A549 (cell line): Measurements from ENCODE around the gene RHEB. TPM values are rescaled to one million over a fixed set of nuclear protein-coding genes. Genes with fewer than 3 reads are reported as not detected.

Source experiments
- ATAC-seq, 2 experiments: fragments of 200-7000 bp in 1 of 2; fragments of >200 bp in 1 of 2; cut with Nextera tagmentation in 1 of 2; cut with Tn5 transposase in 1 of 2; 3 replicates each; pipeline versions ENCODE4 v1.8.0 to v1.9.1; 2018 to 2020; ENCODE audit warnings: mild to moderate bottlenecking in 1 of 2, moderate library complexity in 1 of 2
- CTCF ChIA-PET: fragments of 300-600 bp; sonication (Branson Sonifier 250); formaldehyde crosslinking; extraction: SDS; loops from one replicate; lab custom pipeline; 2021; ENCODE audit warnings: antibody characterized with exemption, inconsistent platforms; lab: Yijun Ruan, JAX
- POLR2A ChIA-PET: fragments of 350-600 bp; formaldehyde crosslinking; extraction: SDS; loops from one replicate; lab custom pipeline; 2021; ENCODE audit warnings: antibody characterized with exemption, inconsistent platforms; lab: Yijun Ruan, JAX
- DNase-seq, 2 experiments: peaks; one replicate each; pipeline versions ENCODE4 v3.0.0 to v3.0.0-alpha.2; 2011 to 2016; ENCODE audit warnings: low read depth in 1 of 2, low spot score in 1 of 2
- FAIRE-seq: peaks from 2 replicates; lab custom pipeline; 2011; peaks lifted over from hg19 to GRCh38; lab: Jason Lieb, UNC
- H3K27ac ChIP-seq, 2 experiments: fragments of >200 bp; sonication (Bioruptor Twin); formaldehyde crosslinking; 3 replicates each; pipeline ENCODE4 v1.5.1; 2016 to 2017
- H3K4me1 ChIP-seq: fragments of >200 bp; sonication (Bioruptor Twin); formaldehyde crosslinking; 3 replicates; pipeline ENCODE4 v1.6.1; 2016
- H3K4me2 ChIP-seq: fragments of >200 bp; sonication (Bioruptor Twin); formaldehyde crosslinking; 3 replicates; pipeline ENCODE4 v1.6.1; 2016
- H3K4me3 ChIP-seq: fragments of >200 bp; sonication (Bioruptor Twin); formaldehyde crosslinking; 3 replicates; pipeline ENCODE4 v1.5.1; 2016
- H3K9me3 ChIP-seq: fragments of >200 bp; sonication (Bioruptor Twin); formaldehyde crosslinking; 3 replicates; pipeline ENCODE4 v1.6.1; 2016
- CBX8 ChIP-seq: fragments of 200-600 bp; sonication (generic); IDR thresholded peaks from 2 replicates; pipeline ENCODE4 v1.6.1; 2016
- CHD4 ChIP-seq: fragments of 200-600 bp; sonication (generic); IDR thresholded peaks from 2 replicates; pipeline ENCODE4 v1.6.1; 2016; ENCODE audit warnings: antibody characterized with exemption, mild to moderate bottlenecking, borderline replicate concordance
- EHF ChIP-seq: fragments of 250-450 bp; sonication (Bioruptor Pico); IDR thresholded peaks from 2 replicates; pipeline ENCODE4 v1.5.0; 2020; ENCODE audit warnings: mild to moderate bottlenecking
- ESRRA ChIP-seq: fragments of 150-350 bp; IDR thresholded peaks from 2 replicates; pipeline ENCODE4 v1.6.1; 2014; ENCODE audit warnings: mild to moderate bottlenecking, low read length, borderline replicate concordance
- FOXS1 ChIP-seq: fragments of 250-450 bp; sonication (Bioruptor Pico); IDR thresholded peaks from 2 replicates; pipeline ENCODE4 v1.5.0; 2020; ENCODE audit warnings: mild to moderate bottlenecking, moderate library complexity
- GATA3 ChIP-seq: IDR thresholded peaks from 2 replicates; pipeline ENCODE4 v1.6.1; 2012; ENCODE audit warnings: borderline replicate concordance
- HDAC2 ChIP-seq: fragments of 200-600 bp; sonication (generic); IDR thresholded peaks from 2 replicates; pipeline ENCODE4 v1.6.1; 2016
- HEYL ChIP-seq: fragments of 250-450 bp; sonication (Bioruptor Pico); IDR thresholded peaks from 2 replicates; pipeline ENCODE4 v1.8.0; 2021; ENCODE audit warnings: mild to moderate bottlenecking, moderate library complexity
- HOXB13 ChIP-seq: fragments of 250-450 bp; sonication (Bioruptor Pico); IDR thresholded peaks from 2 replicates; pipeline ENCODE4 v1.5.0; 2020; ENCODE audit warnings: low read depth, mild to moderate bottlenecking, moderate library complexity
- MAFK ChIP-seq: fragments of 450-650 bp; IDR thresholded peaks from 2 replicates; pipeline ENCODE4 v1.6.1; 2014; ENCODE audit not compliant: partially characterized antibody
- NFE2L2 ChIP-seq: fragments of 150-350 bp; conservative IDR thresholded peaks from 2 replicates; pipeline ENCODE4 v1.6.1; 2014; ENCODE audit warnings: low read length
- POLR2A ChIP-seq: IDR thresholded peaks from 2 replicates; pipeline ENCODE4 v1.6.1; 2012; ENCODE audit warnings: mild to moderate bottlenecking, low read length
- RNF2 ChIP-seq: fragments of 200-600 bp; sonication (generic); IDR thresholded peaks from 2 replicates; pipeline ENCODE4 v1.6.1; 2016; ENCODE audit warnings: low read depth, mild to moderate bottlenecking, antibody characterized with exemption, moderate library complexity, borderline replicate concordance
- SMC3 ChIP-seq: fragments of >200 bp; sonication (Bioruptor Twin); formaldehyde crosslinking; IDR thresholded peaks from 3 replicates; pipeline ENCODE4 v1.6.1; 2018; ENCODE audit warnings: inconsistent platforms
- TP53 ChIP-seq: fragments of 250-450 bp; sonication (Bioruptor Pico); IDR thresholded peaks from 2 replicates; pipeline ENCODE4 v1.5.0; 2021; ENCODE audit warnings: mild to moderate bottlenecking, moderate library complexity
- USF2 ChIP-seq: fragments of 450-650 bp; IDR thresholded peaks from 2 replicates; pipeline ENCODE4 v1.6.1; 2014; ENCODE audit warnings: antibody characterized with exemption
- ZC3H11A ChIP-seq: fragments of 450-650 bp; IDR thresholded peaks from 2 replicates; pipeline ENCODE4 v1.6.1; 2014; ENCODE audit warnings: antibody characterized with exemption, mild to moderate bottlenecking
- ZSCAN20 ChIP-seq: fragments of 250-450 bp; sonication (Bioruptor Pico); IDR thresholded peaks from 2 replicates; pipeline ENCODE4 v1.8.0; 2022; ENCODE audit warnings: mild to moderate bottlenecking, moderate library complexity
- WGBS: methylation state at CpG from one replicate; pipeline ENCODE4 v1.1.6; 2017; ENCODE audit errors: missing lambda C conversion rate; 5-methylcytosine and 5-hydroxymethylcytosine counted together
- polyA plus RNA-seq, 4 experiments: library from polyadenylated mRNA; depleted of rRNA in 3 of 4; stranded (reverse); fragments of >200 nt; fragmentation: RNase III in 1 of 4; extraction: RNeasy Plus Mini Kit Qiagen cat#74134 plus additional on column Dnase treatment in 1 of 4; gene quantifications; 2 replicates in 3 of 4; 3 replicates in 1 of 4; pipeline ENCODE4 v1.2.3, GENCODE V29; 2011 to 2017
- TF ChIP-seq, protein P1 (sequence below): fragments of 250-450 bp; sonication (Bioruptor Pico); IDR thresholded peaks from 2 replicates; pipeline ENCODE4 v1.5.0; 2021; ENCODE audit warnings: mild to moderate bottlenecking, moderate library complexity, borderline replicate concordance
- TF ChIP-seq, protein P2 (sequence below): IDR thresholded peaks from 2 replicates; pipeline ENCODE4 v1.6.1; 2012
- TF ChIP-seq, protein P3 (sequence below): fragments of >200 bp; sonication (Bioruptor Twin); formaldehyde crosslinking; IDR thresholded peaks from 2 replicates; pipeline ENCODE4 v1.6.1; 2016

The RHEB gene
- polyA plus RNA-seq, 2 of the 4 experiments (the other 2 are of a cell fraction) = 110 to 198 TPM

DNA sequence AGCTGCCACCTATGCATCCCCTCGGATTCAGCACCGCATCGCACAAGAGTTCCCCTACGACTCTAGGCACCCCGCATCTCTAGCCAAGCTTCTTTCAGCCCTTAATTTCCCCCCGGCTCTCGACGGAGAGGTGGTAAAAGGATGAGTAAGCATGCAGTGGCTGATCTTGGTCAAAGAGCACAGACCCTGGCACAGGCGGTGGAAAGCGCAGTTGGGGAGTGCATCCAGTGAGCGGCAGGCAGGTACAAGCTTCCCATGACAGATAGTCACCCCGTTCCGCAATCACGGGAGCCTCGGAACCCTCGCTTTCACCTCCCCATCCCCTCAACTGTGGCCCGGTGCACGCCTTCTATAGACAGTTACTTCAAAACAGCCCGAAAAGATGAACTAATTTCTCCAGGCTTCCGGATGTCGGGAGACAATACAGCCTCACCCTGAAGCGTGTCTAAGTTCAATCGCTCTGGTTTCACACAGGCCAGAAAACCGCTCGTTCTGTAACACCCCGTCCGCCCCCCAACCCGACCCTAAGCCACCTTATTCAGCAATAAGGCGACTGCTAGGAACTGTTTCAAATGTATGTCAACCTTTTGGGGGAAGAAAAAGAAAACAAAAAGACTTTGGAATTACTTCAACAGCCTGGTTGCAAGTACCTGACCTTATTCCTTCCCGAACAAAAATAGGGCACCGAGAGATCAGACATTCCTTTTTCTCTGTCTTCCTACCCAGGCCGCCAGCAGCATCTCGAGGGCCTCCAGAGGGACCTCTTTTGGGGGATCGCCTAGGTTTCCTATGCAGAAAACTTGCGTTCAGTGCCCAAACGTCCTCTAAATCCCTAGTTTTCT is 1.4 kb downstream of the RHEB start (continued):
- no peak for TF ChIP-seq EHF (CRISPR knock-in tag)
- TF ChIP-seq SMC3 = 0 out of 3 replicates have a peak, but pooled peaks have one; percentile 20
- TF ChIP-seq MAFK = peak; percentile 37
- no peak for TF ChIP-seq ZSCAN20 (CRISPR knock-in tag)
- TF ChIP-seq, protein P1, sequence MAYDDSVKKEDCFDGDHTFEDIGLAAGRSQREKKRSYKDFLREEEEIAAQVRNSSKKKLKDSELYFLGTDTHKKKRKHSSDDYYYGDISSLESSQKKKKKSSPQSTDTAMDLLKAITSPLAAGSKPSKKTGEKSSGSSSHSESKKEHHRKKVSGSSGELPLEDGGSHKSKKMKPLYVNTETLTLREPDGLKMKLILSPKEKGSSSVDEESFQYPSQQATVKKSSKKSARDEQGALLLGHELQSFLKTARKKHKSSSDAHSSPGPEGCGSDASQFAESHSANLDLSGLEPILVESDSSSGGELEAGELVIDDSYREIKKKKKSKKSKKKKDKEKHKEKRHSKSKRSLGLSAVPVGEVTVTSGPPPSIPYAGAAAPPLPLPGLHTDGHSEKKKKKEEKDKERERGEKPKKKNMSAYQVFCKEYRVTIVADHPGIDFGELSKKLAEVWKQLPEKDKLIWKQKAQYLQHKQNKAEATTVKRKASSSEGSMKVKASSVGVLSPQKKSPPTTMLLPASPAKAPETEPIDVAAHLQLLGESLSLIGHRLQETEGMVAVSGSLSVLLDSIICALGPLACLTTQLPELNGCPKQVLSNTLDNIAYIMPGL (CRISPR knock-in tag) = no peak
- TF ChIP-seq, protein P2, sequence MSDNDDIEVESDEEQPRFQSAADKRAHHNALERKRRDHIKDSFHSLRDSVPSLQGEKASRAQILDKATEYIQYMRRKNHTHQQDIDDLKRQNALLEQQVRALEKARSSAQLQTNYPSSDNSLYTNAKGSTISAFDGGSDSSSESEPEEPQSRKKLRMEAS = no peak
- TF ChIP-seq ZC3H11A = no peak
- TF ChIP-seq CBX8 = no peak
- TF ChIP-seq, all 56 proteins: peak for 2

GRCh38 chr7:151517601-151518104 is 2.0 kb downstream of the RHEB start:
- TF ChIP-seq FOXS1 (0 out of 2 replicates have a peak, but pooled peaks have one; percentile 11), HDAC2 (no peak)
- peak overlapping the region; percentile 65 for H3K4me3 ChIP-seq
- ATAC-seq = no peak; a peak in 1 of 6 replicates
- peak overlapping the region; percentile 97 to 99 for H3K27ac ChIP-seq
- no peaks in the 10 kb centered on the region for H3K9me3 ChIP-seq
- CTCF ChIA-PET = interaction anchor here (0.6 to 3.3 kb wide), 7 partner anchors 9 to 241 kb away, joined by 3 to 13 read pairs (median 4); no protein-coding TSS in a partner anchor
- no peak for FAIRE-seq
- POLR2A ChIA-PET = interaction anchor here (0.6 to 1.5 kb wide), 5 partner anchors 8 to 242 kb away, joined by 3 to 5 read pairs (median 4); no protein-coding TSS in a partner anchor
- peaks cover 23% of the 10 kb centered on the region for H3K4me1 ChIP-seq
- DNase-seq = no peak
- H3K4me2 ChIP-seq = peak overlapping the region; percentile 99
- 74% methylated on average over 7 of the region's 7 CpGs for WGBS

GRCh38 chr7:151515276-151515565 is 4.5 kb downstream of the RHEB start:
- no peak for DNase-seq
- ChIA-PET POLR2A (interaction anchor here (1.3 kb wide), 1 partner anchor 10 kb away, joined by 3 read pairs; no protein-coding TSS in a partner anchor), CTCF (interaction anchor here (1.0 to 1.5 kb wide), 5 partner anchors 10 to 56 kb away, joined by 3 to 4 read pairs (median 3); no protein-coding TSS in a partner anchor)
- Histone ChIP-seq H3K4me1 (peaks cover 21% of the 10 kb centered on the region), H3K9me3 (no peaks in the 10 kb centered on the region), H3K27ac (no peak overlapping the region), H3K4me3 (no peak overlapping the region), H3K4me2 (no peak overlapping the region)
- no peak for FAIRE-seq
- ATAC-seq = no peak
- TF ChIP-seq NFE2L2 (no peak), USF2 (no peak), SMC3 (no peak), HOXB13 (CRISPR knock-in tag) (no peak), POLR2A (no peak), HDAC2 (no peak)
- TF ChIP-seq, protein P3, sequence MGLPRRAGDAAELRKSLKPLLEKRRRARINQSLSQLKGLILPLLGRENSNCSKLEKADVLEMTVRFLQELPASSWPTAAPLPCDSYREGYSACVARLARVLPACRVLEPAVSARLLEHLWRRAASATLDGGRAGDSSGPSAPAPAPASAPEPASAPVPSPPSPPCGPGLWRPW = no peak

DNA sequence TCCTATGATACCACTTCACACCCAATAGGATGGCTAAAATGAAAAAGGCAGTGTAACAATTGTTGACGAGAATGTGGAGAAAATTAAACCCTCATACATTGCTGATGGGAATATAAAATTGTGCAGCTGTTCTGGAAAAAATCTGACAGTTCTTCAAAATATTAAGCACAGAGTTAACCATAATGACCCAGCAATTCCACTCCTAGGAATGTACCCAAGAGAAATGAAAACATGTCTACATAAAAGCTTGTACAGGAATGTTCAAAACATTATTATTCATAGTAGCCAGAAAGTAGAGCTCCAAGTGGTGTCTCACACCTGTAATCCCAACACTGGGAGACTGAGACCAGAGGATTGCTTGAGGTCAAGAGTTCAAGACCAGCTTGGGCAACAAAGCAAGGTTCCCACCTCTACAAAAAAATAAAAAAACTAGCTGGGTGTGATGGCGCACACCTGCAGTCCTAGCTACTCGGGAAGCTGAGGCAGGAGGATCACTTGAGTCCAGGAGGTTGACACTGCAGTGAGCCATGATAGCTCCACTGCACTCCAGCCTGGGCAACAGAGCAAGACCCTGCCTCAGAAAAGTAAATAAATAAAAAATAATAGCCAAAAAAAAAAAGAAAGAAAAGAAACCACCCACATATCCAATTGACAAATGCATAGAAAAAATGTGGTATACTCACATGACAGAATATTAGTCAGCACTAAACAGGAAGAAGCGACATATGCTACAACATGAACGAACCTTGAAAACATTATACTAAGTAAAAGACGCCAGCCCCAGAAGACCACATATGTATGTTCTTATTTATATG is 5.0 kb downstream of the RHEB start:
- ChIA-PET CTCF (interaction anchor here (0.7 to 1.5 kb wide), 5 partner anchors 9 to 268 kb away, joined by 3 to 4 read pairs (median 3); no protein-coding TSS in a partner anchor), POLR2A (interaction anchor here (1.3 kb wide), 1 partner anchor 9 kb away, joined by 3 read pairs; no protein-coding TSS in a partner anchor)
- H3K4me3 ChIP-seq = no peak overlapping the region
- ATAC-seq (no peak), FAIRE-seq (no peak), DNase-seq (no peak)
- H3K4me2 ChIP-seq = no peak overlapping the region
- H3K4me1 ChIP-seq = peaks cover 25% of the 10 kb centered on the region
- no peaks in the 10 kb centered on the region for H3K9me3 ChIP-seq
- no peak overlapping the region for H3K27ac ChIP-seq
- WGBS = 93% methylated on average over 6 of the region's 6 CpGs
- TF ChIP-seq ZSCAN20 (CRISPR knock-in tag) (no peak), FOXS1 (no peak), HOXB13 (CRISPR knock-in tag) (no peak), HEYL (no peak), ESRRA (no peak), SMC3 (no peak), RNF2 (no peak), TP53 (CRISPR knock-in tag) (no peak), CHD4 (no peak), GATA3 (no peak)
- TF ChIP-seq, protein P2 = no peak
- TF ChIP-seq, protein P1 (CRISPR knock-in tag) = no peak
